Measurements from ENCODE around the gene SIL1. TPM values are rescaled to one million over a fixed set of nuclear protein-coding genes. Genes with fewer than 3 reads are reported as not detected.
"Not testable (repeated sequence)": the region's sequence is repeated elsewhere in the genome, so short reads cannot be mapped to it uniquely, and the experiment has no call there.

Gene SIL1
- total RNA-seq, 1 donor from 2014 or later = 41.6 TPM

GRCh38 chr5:139194486-139194885 is 3.7 kb downstream of the SIL1 start:
- no peak for TF ChIP-seq EZH2 (IDR thresholded peaks at IDR 0.05; ENCODE audit: insufficient read depth, low read length)
- no peak for TF ChIP-seq CTCF (IDR thresholded peaks at IDR 0.05; ENCODE audit: insufficient read depth, low read depth, low read length)
- no peaks in the 10 kb centered on the region for H3K27me3 Mint-ChIP-seq (ENCODE audit: low read depth, unreplicated experiment)
- H4K20me1 ChIP-seq (ENCODE audit: insufficient read depth, low read length) = peaks cover 5% of the 10 kb centered on the region
- H3K4me1 ChIP-seq (ENCODE audit: insufficient read depth, low read length) = peaks cover 5% of the 10 kb centered on the region
- H3K36me3 ChIP-seq (ENCODE audit: insufficient read depth, low read length) = peaks cover 3% of the 10 kb centered on the region
- H3K4me1 Mint-ChIP-seq (ENCODE audit: low read depth, unreplicated experiment) = peaks cover 10% of the 10 kb centered on the region
- H3K9me3 Mint-ChIP-seq (ENCODE audit: unreplicated experiment) = no peaks in the 10 kb centered on the region
- peaks cover 29% of the 10 kb centered on the region for H3K79me2 ChIP-seq (ENCODE audit: insufficient read depth, low read length)
- peaks cover 12% of the 10 kb centered on the region for H3K36me3 Mint-ChIP-seq (ENCODE audit: low read depth, unreplicated experiment)
- no peak overlapping the region for H3K27ac Mint-ChIP-seq (ENCODE audit: unreplicated experiment)
- H3K9me3 ChIP-seq (ENCODE audit: insufficient read depth, low read depth, low read length) = no peaks in the 10 kb centered on the region
- no peak overlapping the region for H3K4me3 Mint-ChIP-seq (ENCODE audit: unreplicated experiment)
- FAIRE-seq = no peak
- H3K9ac ChIP-seq (ENCODE audit: low read length) = no peak overlapping the region
- no peak for DNase-seq (ENCODE audit: low read depth)
- H3K27ac ChIP-seq (ENCODE audit: low read depth, low read length) = no peak overlapping the region
- H3K27me3 ChIP-seq (ENCODE audit: insufficient read depth, low read length) = no peaks in the 10 kb centered on the region
- no peak overlapping the region for H3K4me2 ChIP-seq (ENCODE audit: low read length)
- H2AFZ ChIP-seq (ENCODE audit: low read depth, low read length) = no peak overlapping the region
- H3K4me3 ChIP-seq (ENCODE audit: insufficient read depth, low read depth, low read length) = no peak overlapping the region

GRCh38 chr5:139193928-139194327 is 4.2 kb downstream of the SIL1 start:
- Histone ChIP-seq H3K4me3 (ENCODE audit: insufficient read depth, low read depth, low read length) (no peak overlapping the region), H2AFZ (ENCODE audit: low read depth, low read length) (no peak overlapping the region), H3K4me2 (ENCODE audit: low read length) (no peak overlapping the region), H3K9me3 (ENCODE audit: insufficient read depth, low read depth, low read length) (no peaks in the 10 kb centered on the region), H3K27ac (ENCODE audit: low read depth, low read length) (no peak overlapping the region), H4K20me1 (ENCODE audit: insufficient read depth, low read length) (peaks cover 5% of the 10 kb centered on the region), H3K36me3 (ENCODE audit: insufficient read depth, low read length) (peaks cover 3% of the 10 kb centered on the region), H3K27me3 (ENCODE audit: insufficient read depth, low read length) (no peaks in the 10 kb centered on the region), H3K4me1 (ENCODE audit: insufficient read depth, low read length) (peaks cover 5% of the 10 kb centered on the region), H3K79me2 (ENCODE audit: insufficient read depth, low read length) (peaks cover 29% of the 10 kb centered on the region), H3K9ac (ENCODE audit: low read length) (no peak overlapping the region)
- FAIRE-seq (no peak), DNase-seq (ENCODE audit: low read depth) (no peak)
- Mint-ChIP-seq H3K4me3 (ENCODE audit: unreplicated experiment) (no peak overlapping the region), H3K27ac (ENCODE audit: unreplicated experiment) (no peak overlapping the region), H3K4me1 (ENCODE audit: low read depth, unreplicated experiment) (peaks cover 10% of the 10 kb centered on the region), H3K27me3 (ENCODE audit: low read depth, unreplicated experiment) (no peaks in the 10 kb centered on the region), H3K9me3 (ENCODE audit: unreplicated experiment) (no peaks in the 10 kb centered on the region), H3K36me3 (ENCODE audit: low read depth, unreplicated experiment) (peaks cover 12% of the 10 kb centered on the region)
- no peak for TF ChIP-seq EZH2 (IDR thresholded peaks at IDR 0.05; ENCODE audit: insufficient read depth, low read length)
- peak; percentile 33 for TF ChIP-seq CTCF (IDR thresholded peaks at IDR 0.05; ENCODE audit: insufficient read depth, low read depth, low read length)

- H3K9me3 Mint-ChIP-seq (ENCODE audit: unreplicated experiment); FAIRE-seq; H3K4me3 Mint-ChIP-seq (ENCODE audit: unreplicated experiment); H3K9me3 ChIP-seq (ENCODE audit: insufficient read depth, low read depth, low read length); H3K27ac ChIP-seq (ENCODE audit: low read depth, low read length); DNase-seq (ENCODE audit: low read depth); H3K27me3 ChIP-seq (ENCODE audit: insufficient read depth, low read length); H3K27me3 Mint-ChIP-seq (ENCODE audit: low read depth, unreplicated experiment); H3K4me3 ChIP-seq (ENCODE audit: insufficient read depth, low read depth, low read length); H2AFZ ChIP-seq (ENCODE audit: low read depth, low read length); H3K27ac Mint-ChIP-seq (ENCODE audit: unreplicated experiment); H3K9ac ChIP-seq (ENCODE audit: low read length); H3K4me1 ChIP-seq (ENCODE audit: insufficient read depth, low read length); H3K4me2 ChIP-seq (ENCODE audit: low read length); H4K20me1 ChIP-seq (ENCODE audit: insufficient read depth, low read length); H3K36me3 ChIP-seq (ENCODE audit: insufficient read depth, low read length): not testable (repeated sequence)
- peaks cover 36% of the 10 kb centered on the region for H3K79me2 ChIP-seq (ENCODE audit: insufficient read depth, low read length)
- Mint-ChIP-seq H3K4me1 (ENCODE audit: low read depth, unreplicated experiment) (peaks cover 14% of the 10 kb centered on the region), H3K36me3 (ENCODE audit: low read depth, unreplicated experiment) (peaks cover 20% of the 10 kb centered on the region)
Observed at GRCh38 chr5:139192906-139193305, 5.3 kb downstream of the SIL1 start.

DNA sequence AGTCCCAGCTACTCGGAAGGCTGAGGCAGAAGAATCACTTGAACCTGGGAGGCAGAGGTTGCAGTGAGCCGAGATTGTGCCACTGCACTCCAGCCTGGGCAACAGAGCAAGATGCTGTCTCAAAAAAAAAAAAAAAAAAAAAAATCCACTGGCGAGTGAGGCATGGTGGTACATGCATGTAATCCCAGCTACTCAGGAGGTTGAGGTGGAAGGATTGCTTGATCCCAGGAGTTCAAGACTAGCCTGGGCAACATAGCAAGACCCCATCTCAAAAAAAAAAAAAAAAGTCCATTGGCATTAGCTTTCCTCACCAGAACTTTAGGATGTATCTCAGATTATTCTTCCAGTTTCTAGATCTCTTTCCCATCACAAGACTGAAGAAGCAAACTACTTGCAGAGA is 6.2 kb downstream of the SIL1 start:
- H3K27ac ChIP-seq (ENCODE audit: low read depth, low read length); H3K27me3 ChIP-seq (ENCODE audit: insufficient read depth, low read length); H3K27me3 Mint-ChIP-seq (ENCODE audit: low read depth, unreplicated experiment); H3K4me2 ChIP-seq (ENCODE audit: low read length); H3K4me3 Mint-ChIP-seq (ENCODE audit: unreplicated experiment); H3K4me3 ChIP-seq (ENCODE audit: insufficient read depth, low read depth, low read length); H3K9ac ChIP-seq (ENCODE audit: low read length); DNase-seq (ENCODE audit: low read depth); H3K27ac Mint-ChIP-seq (ENCODE audit: unreplicated experiment); H3K9me3 Mint-ChIP-seq (ENCODE audit: unreplicated experiment); H2AFZ ChIP-seq (ENCODE audit: low read depth, low read length); H3K9me3 ChIP-seq (ENCODE audit: insufficient read depth, low read depth, low read length); H4K20me1 ChIP-seq (ENCODE audit: insufficient read depth, low read length); H3K4me1 ChIP-seq (ENCODE audit: insufficient read depth, low read length); FAIRE-seq; H3K36me3 ChIP-seq (ENCODE audit: insufficient read depth, low read length): not testable (repeated sequence)
- H3K4me1 Mint-ChIP-seq (ENCODE audit: low read depth, unreplicated experiment) = peaks cover 11% of the 10 kb centered on the region
- peaks cover 19% of the 10 kb centered on the region for H3K36me3 Mint-ChIP-seq (ENCODE audit: low read depth, unreplicated experiment)
- peaks cover 33% of the 10 kb centered on the region for H3K79me2 ChIP-seq (ENCODE audit: insufficient read depth, low read length)
